Prostate gland (tissue), 2 donors: ENCODE data around the gene CYTH2. TPM values are rescaled to one million over a fixed set of nuclear protein-coding genes. Genes with fewer than 3 reads are reported as not detected.

Experiments used
- DNase-seq: peaks from one replicate; pipeline ENCODE4 v3.0.0-alpha.2; 2019; ENCODE audit warnings: low spot score
- H3K27ac ChIP-seq, 2 donors: fragments of 200-600 bp; sonication (generic); 2 replicates each; pipeline ENCODE4 v1.5.1; 2017 to 2019
- H3K27me3 ChIP-seq: fragments of 200-600 bp; sonication (generic); replicated peaks from 2 replicates; pipeline ENCODE4 v1.5.1; 2019; ENCODE audit not compliant: insufficient read depth
- H3K36me3 ChIP-seq, 2 donors: fragments of 200-600 bp; sonication (generic); 1 replicate in 1 of 2; 2 replicates in 1 of 2; pipeline versions ENCODE4 v1.5.1 to v1.8.1; 2017 to 2019
- H3K4me1 ChIP-seq: fragments of 200-600 bp; sonication (generic); replicated peaks from 2 replicates; pipeline ENCODE4 v1.5.1; 2019
- H3K4me3 ChIP-seq, 2 donors: fragments of 200-600 bp; sonication (generic); 2 replicates each; pipeline ENCODE4 v1.5.1; 2017 to 2019
- H3K9me3 ChIP-seq: fragments of 200-600 bp; sonication (generic); 2 replicates; pipeline ENCODE4 v1.5.1; 2017
- POLR2A ChIP-seq: fragments of 450-650 bp; IDR thresholded peaks from one replicate; pipeline ENCODE4 v1.6.1; 2016; ENCODE audit warnings: antibody characterized with exemption, mild to moderate bottlenecking
- POLR2AphosphoS5 ChIP-seq: sonication (generic); formaldehyde crosslinking; IDR thresholded peaks from one replicate; pipeline ENCODE4 v1.6.1; 2017; ENCODE audit warnings: antibody characterized with exemption
- WGBS: methylation state at CpG from one replicate; pipeline ENCODE4 v1.1.5; 2018; 5-methylcytosine and 5-hydroxymethylcytosine counted together
- intact Hi-C: fragments of 100-400 bp; cut with DNase I; formaldehyde crosslinking; loops from one replicate; pipeline ENCODE4 v1.14.2; 2022
- total RNA-seq, 2 donors: library from RNA; depleted of rRNA; stranded (reverse); fragments of >200 nt; gene quantifications; one replicate each; pipeline ENCODE4 v1.1.0, GENCODE V29; 2016
- TF ChIP-seq, protein P1 (sequence below), 4 experiments: fragments of 200-600 bp in 2 of 4; fragments of 450-650 bp in 2 of 4; sonication (generic) in 2 of 4; IDR thresholded peaks; 1 replicate in 3 of 4; 2 replicates in 1 of 4; pipeline ENCODE4 v1.5.1; 2016 to 2019; ENCODE audit warnings: antibody characterized with exemption in 4 of 4, mild to moderate bottlenecking in 2 of 4, moderate library complexity in 2 of 4

Gene CYTH2
- total RNA-seq, 2 donors from 2014 or later, result 50.6 to 97.1 TPM

DNA sequence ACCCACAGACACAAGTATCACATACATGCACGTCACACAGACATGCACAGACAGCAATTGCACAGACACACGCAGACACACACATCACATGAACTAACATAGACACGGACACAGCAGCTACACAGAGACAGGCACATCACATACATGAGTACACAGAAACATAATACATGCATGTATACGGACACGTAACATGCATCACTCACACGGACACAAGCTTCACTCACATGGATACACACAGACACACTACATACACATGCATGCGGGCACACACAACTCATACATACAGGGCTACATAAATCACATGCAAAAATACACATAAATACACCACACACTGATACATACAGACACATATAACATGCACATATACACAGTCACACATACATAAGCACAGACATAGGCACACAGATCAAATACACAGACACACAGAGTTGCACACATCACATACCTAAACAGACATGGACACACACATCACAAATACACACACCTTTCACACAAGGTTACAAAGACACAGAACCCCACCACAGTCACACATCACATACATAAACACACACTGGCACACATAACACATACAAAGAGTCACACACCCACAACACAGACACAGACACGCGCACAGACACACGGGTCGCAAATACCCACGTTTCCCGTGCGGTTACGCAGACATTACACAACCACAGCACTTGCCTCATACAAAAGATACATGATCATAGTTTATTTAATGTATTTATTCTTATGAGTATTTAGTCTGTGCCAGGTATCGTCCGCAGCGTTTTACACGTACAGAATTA is 43.5 kb downstream of the CYTH2 start:
- DNase-seq, result no peak
- intact Hi-C loops, result no loop called here
- TF ChIP-seq, protein P1, sequence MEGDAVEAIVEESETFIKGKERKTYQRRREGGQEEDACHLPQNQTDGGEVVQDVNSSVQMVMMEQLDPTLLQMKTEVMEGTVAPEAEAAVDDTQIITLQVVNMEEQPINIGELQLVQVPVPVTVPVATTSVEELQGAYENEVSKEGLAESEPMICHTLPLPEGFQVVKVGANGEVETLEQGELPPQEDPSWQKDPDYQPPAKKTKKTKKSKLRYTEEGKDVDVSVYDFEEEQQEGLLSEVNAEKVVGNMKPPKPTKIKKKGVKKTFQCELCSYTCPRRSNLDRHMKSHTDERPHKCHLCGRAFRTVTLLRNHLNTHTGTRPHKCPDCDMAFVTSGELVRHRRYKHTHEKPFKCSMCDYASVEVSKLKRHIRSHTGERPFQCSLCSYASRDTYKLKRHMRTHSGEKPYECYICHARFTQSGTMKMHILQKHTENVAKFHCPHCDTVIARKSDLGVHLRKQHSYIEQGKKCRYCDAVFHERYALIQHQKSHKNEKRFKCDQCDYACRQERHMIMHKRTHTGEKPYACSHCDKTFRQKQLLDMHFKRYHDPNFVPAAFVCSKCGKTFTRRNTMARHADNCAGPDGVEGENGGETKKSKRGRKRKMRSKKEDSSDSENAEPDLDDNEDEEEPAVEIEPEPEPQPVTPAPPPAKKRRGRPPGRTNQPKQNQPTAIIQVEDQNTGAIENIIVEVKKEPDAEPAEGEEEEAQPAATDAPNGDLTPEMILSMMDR (IDR thresholded peaks at IDR 0.05), result no peak
- no peak for TF ChIP-seq POLR2A
- no peaks in the 10 kb centered on the region for H3K27me3 ChIP-seq
- H3K4me3 ChIP-seq, result no peak overlapping the region
- no peaks in the 10 kb centered on the region for H3K9me3 ChIP-seq
- no peak overlapping the region for H3K27ac ChIP-seq
- H3K36me3 ChIP-seq, result no peaks in the 10 kb centered on the region
- H3K4me1 ChIP-seq, result no peaks in the 10 kb centered on the region
- 48% methylated on average over 19 of the region's 19 CpGs for WGBS

- DNase-seq, result peak; percentile 72
- no peaks in the 10 kb centered on the region for H3K36me3 ChIP-seq
- H3K9me3 ChIP-seq, result no peaks in the 10 kb centered on the region
- 4% methylated on average over 43 of the region's 54 CpGs for WGBS
- no peaks in the 10 kb centered on the region for H3K27me3 ChIP-seq
- no peaks in the 10 kb centered on the region for H3K4me1 ChIP-seq
- intact Hi-C loops, result no loop called here
- TF ChIP-seq POLR2A (no peak), POLR2AphosphoS5 (peak; percentile 54)
- TF ChIP-seq, protein P1 (IDR thresholded peaks at IDR 0.05), result peak in 1 of 4 experiments; percentile 3
- peak overlapping the region; percentile 14 to 45 for H3K27ac ChIP-seq
- peak overlapping the region; percentile 50 to 53 for H3K4me3 ChIP-seq
Observed at GRCh38 chr19:48513289-48514122, 44.3 kb downstream of the CYTH2 start.

DNA sequence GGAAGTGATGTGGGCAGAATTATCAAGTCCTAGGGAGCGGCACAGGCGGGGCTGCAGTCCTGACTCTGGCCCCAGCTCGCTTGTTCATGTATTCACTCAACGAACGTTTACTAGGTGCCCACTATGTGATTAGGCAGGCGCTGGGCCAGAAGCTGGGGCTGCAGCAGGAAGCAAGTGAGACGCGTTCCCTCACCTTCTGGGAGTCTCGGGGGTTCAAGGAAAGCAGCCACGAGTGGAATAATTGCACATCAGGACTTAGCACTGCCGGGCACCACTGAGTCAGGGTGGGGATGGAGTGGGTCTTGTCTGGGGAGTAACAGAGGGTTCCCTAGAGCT is 44.9 kb downstream of the CYTH2 start:
- H3K4me3 ChIP-seq, result peak overlapping the region in 1 of 2 donors; percentile 53
- 44% methylated on average over 11 of the region's 11 CpGs for WGBS

GRCh38 chr19:48516536-48516935 is 47.4 kb downstream of the CYTH2 start:
- intact Hi-C loops, result no loop called here
- Histone ChIP-seq H3K27ac (no peak overlapping the region), H3K4me1 (no peaks in the 10 kb centered on the region), H3K36me3 (no peaks in the 10 kb centered on the region), H3K27me3 (no peaks in the 10 kb centered on the region), H3K9me3 (no peaks in the 10 kb centered on the region), H3K4me3 (no peak overlapping the region)
- TF ChIP-seq POLR2A (no peak), POLR2AphosphoS5 (no peak)
- TF ChIP-seq, protein P1 (IDR thresholded peaks at IDR 0.05), result no peak
- DNase-seq, result no peak
- 84% methylated on average over 8 of the region's 8 CpGs for WGBS

More for the DNA sequence above, 44.9 kb downstream of the CYTH2 start:
- no peak for DNase-seq
- intact Hi-C loops, result no loop called here
- Histone ChIP-seq H3K27me3 (no peaks in the 10 kb centered on the region), H3K4me1 (no peaks in the 10 kb centered on the region), H3K27ac (no peak overlapping the region), H3K9me3 (no peaks in the 10 kb centered on the region), H3K36me3 (no peaks in the 10 kb centered on the region)
- TF ChIP-seq, protein P1 (IDR thresholded peaks at IDR 0.05), result no peak
- TF ChIP-seq POLR2AphosphoS5, result no peak
